Activated CD8-positive, alpha-beta memory T cell treated with anti-CD3 and anti-CD28 coated beads, Interleukin-2, amount 10 ng/mL, durations not matched to agents 7 days and 5 days (primary cell): ENCODE data around the gene PTPN23. TPM values are rescaled to one million over a fixed set of nuclear protein-coding genes. Genes with fewer than 3 reads are reported as not detected.

ENCODE experiments used
- ATAC-seq: fragments of 150-1000 bp; cut with Tn5 transposase; one replicate; pipeline ENCODE4 v1.10.0; 2021; ENCODE audit warnings: moderate library complexity
- CTCF ChIA-PET: fragments of 350-600 bp; sonication (Branson Sonifier 250); formaldehyde crosslinking; loops from one replicate; lab custom pipeline; 2021; ENCODE audit warnings: antibody characterized with exemption; lab: Charles Lee
- DNase-seq: peaks from one replicate; pipeline ENCODE4 v3.0.0-alpha.2; 2020
- H3K27ac Mint-ChIP-seq: one replicate; pipeline ENCODE4 v1.8.0; 2021; ENCODE audit warnings: mild to moderate bottlenecking, mixed read lengths
- H3K27me3 Mint-ChIP-seq: one replicate; pipeline ENCODE4 v1.8.0; 2021; ENCODE audit warnings: mixed read lengths
- H3K36me3 Mint-ChIP-seq: one replicate; pipeline ENCODE4 v1.8.0; 2021; ENCODE audit warnings: mild to moderate bottlenecking, mixed read lengths
- H3K4me1 Mint-ChIP-seq: one replicate; pipeline ENCODE4 v1.8.0; 2021; ENCODE audit warnings: mixed read lengths
- H3K4me3 Mint-ChIP-seq: one replicate; pipeline ENCODE4 v1.8.0; 2021; ENCODE audit warnings: mild to moderate bottlenecking, moderate library complexity, mixed read lengths
- H3K9me3 Mint-ChIP-seq: one replicate; pipeline ENCODE4 v1.8.0; 2022; ENCODE audit warnings: low read depth, mixed read lengths
- total RNA-seq, 2 experiments: library from RNA; stranded (reverse); gene quantifications; one replicate each; pipeline ENCODE4 v1.2.3, GENCODE V29; 2021

The PTPN23 gene
- total RNA-seq, 2 experiments from 2014 or later, result 27.0 to 32.9 TPM

- Mint-ChIP-seq H3K27ac (no peak overlapping the region), H3K27me3 (no peaks in the 10 kb centered on the region), H3K4me1 (peaks cover 18% of the 10 kb centered on the region), H3K9me3 (no peaks in the 10 kb centered on the region), H3K4me3 (no peak overlapping the region), H3K36me3 (peaks cover 5% of the 10 kb centered on the region)
- CTCF ChIA-PET, result interaction anchor here (1.2 kb wide), 1 partner anchor 21 kb away, joined by 5 read pairs; no protein-coding TSS in a partner anchor
- ATAC-seq, result no peak
- no peak for DNase-seq
Measured at GRCh38 chr3:47399531-47400270, 18.9 kb downstream of the PTPN23 start.

GRCh38 chr3:47404431-47404876 is 23.6 kb downstream of the PTPN23 start:
- ATAC-seq, result no peak
- no peak overlapping the region for H3K27ac Mint-ChIP-seq

GRCh38 chr3:47404955-47405790 is 24.4 kb downstream of the PTPN23 start:
- no peaks in the 10 kb centered on the region for H3K27me3 Mint-ChIP-seq
- no peak for ATAC-seq
- H3K4me3 Mint-ChIP-seq, result no peak overlapping the region
- peaks cover 5% of the 10 kb centered on the region for H3K36me3 Mint-ChIP-seq
- CTCF ChIA-PET, result interaction anchor here (2.8 kb wide), 1 partner anchor 16 kb away, joined by 9 read pairs; no protein-coding TSS in a partner anchor
- no peaks in the 10 kb centered on the region for H3K9me3 Mint-ChIP-seq
- H3K4me1 Mint-ChIP-seq, result peaks cover 5% of the 10 kb centered on the region
- H3K27ac Mint-ChIP-seq, result no peak overlapping the region
- DNase-seq, result no peak

More at GRCh38 chr3:47404431-47404876, 23.6 kb downstream of the PTPN23 start:
- H3K4me3 Mint-ChIP-seq, result no peak overlapping the region
- DNase-seq, result no peak
- H3K9me3 Mint-ChIP-seq, result no peaks in the 10 kb centered on the region
- peaks cover 5% of the 10 kb centered on the region for H3K36me3 Mint-ChIP-seq
- peaks cover 9% of the 10 kb centered on the region for H3K4me1 Mint-ChIP-seq
- CTCF ChIA-PET, result interaction anchor here (0.8 to 2.8 kb wide), 2 partner anchors 17 to 72 kb away, joined by 3 to 9 read pairs; partner anchors contain the start of gene SCAP
- no peaks in the 10 kb centered on the region for H3K27me3 Mint-ChIP-seq

GRCh38 chr3:47405820-47406761 is 25.3 kb downstream of the PTPN23 start:
- Mint-ChIP-seq H3K27ac (no peak overlapping the region), H3K27me3 (no peaks in the 10 kb centered on the region), H3K9me3 (no peaks in the 10 kb centered on the region), H3K4me1 (peaks cover 5% of the 10 kb centered on the region), H3K4me3 (no peak overlapping the region), H3K36me3 (peaks cover 5% of the 10 kb centered on the region)
- no peak for ATAC-seq
- CTCF ChIA-PET, result interaction anchor here (2.8 kb wide), 1 partner anchor 15 kb away, joined by 9 read pairs; no protein-coding TSS in a partner anchor
- no peak for DNase-seq

- no peak for ATAC-seq
- no peaks in the 10 kb centered on the region for H3K27me3 Mint-ChIP-seq
- H3K36me3 Mint-ChIP-seq, result peaks cover 7% of the 10 kb centered on the region
- H3K9me3 Mint-ChIP-seq, result no peaks in the 10 kb centered on the region
- H3K4me1 Mint-ChIP-seq, result peaks cover 5% of the 10 kb centered on the region
- DNase-seq, result no peak
- CTCF ChIA-PET, result interaction anchor here (0.9 to 2.8 kb wide), 2 partner anchors 14 to 15 kb away, joined by 3 to 9 read pairs; no protein-coding TSS in a partner anchor
- H3K4me3 Mint-ChIP-seq, result no peak overlapping the region
- H3K27ac Mint-ChIP-seq, result no peak overlapping the region
Measured at GRCh38 chr3:47406762-47407149, 25.9 kb downstream of the PTPN23 start.

- Mint-ChIP-seq H3K36me3 (peaks cover 7% of the 10 kb centered on the region), H3K4me1 (peaks cover 5% of the 10 kb centered on the region), H3K27ac (no peak overlapping the region), H3K27me3 (no peaks in the 10 kb centered on the region), H3K9me3 (no peaks in the 10 kb centered on the region), H3K4me3 (no peak overlapping the region)
- ATAC-seq, result no peak
- DNase-seq, result no peak
- CTCF ChIA-PET, result interaction anchor here (0.9 kb wide), 1 partner anchor 14 kb away, joined by 3 read pairs; no protein-coding TSS in a partner anchor
Measured at GRCh38 chr3:47407237-47407636, 26.4 kb downstream of the PTPN23 start.

- Mint-ChIP-seq H3K27me3 (no peaks in the 10 kb centered on the region), H3K4me3 (no peak overlapping the region), H3K36me3 (peaks cover 10% of the 10 kb centered on the region), H3K27ac (no peak overlapping the region), H3K4me1 (peaks cover 5% of the 10 kb centered on the region), H3K9me3 (no peaks in the 10 kb centered on the region)
- no peak for DNase-seq
- CTCF ChIA-PET, result interaction anchor here (0.9 kb wide), 1 partner anchor 13 kb away, joined by 3 read pairs; no protein-coding TSS in a partner anchor
- no peak for ATAC-seq
Measured at GRCh38 chr3:47407896-47408838, 27.3 kb downstream of the PTPN23 start.

- H3K36me3 Mint-ChIP-seq, result peaks cover 11% of the 10 kb centered on the region
- DNase-seq (no peak), ATAC-seq (no peak)
- H3K4me3 Mint-ChIP-seq, result no peak overlapping the region
- no peak overlapping the region for H3K27ac Mint-ChIP-seq
- no peaks in the 10 kb centered on the region for H3K27me3 Mint-ChIP-seq
- H3K9me3 Mint-ChIP-seq, result no peaks in the 10 kb centered on the region
- H3K4me1 Mint-ChIP-seq, result peaks cover 5% of the 10 kb centered on the region
- CTCF ChIA-PET, result interaction anchor here (1.6 kb wide), 1 partner anchor 12 kb away, joined by 5 read pairs; no protein-coding TSS in a partner anchor
Measured at GRCh38 chr3:47408839-47409229, 28.0 kb downstream of the PTPN23 start.

GRCh38 chr3:47409284-47409683 is 28.5 kb downstream of the PTPN23 start:
- DNase-seq, result no peak
- peaks cover 11% of the 10 kb centered on the region for H3K36me3 Mint-ChIP-seq

GRCh38 chr3:47409688-47410416 is 29.0 kb downstream of the PTPN23 start:
- no peak overlapping the region for H3K4me3 Mint-ChIP-seq
- no peaks in the 10 kb centered on the region for H3K9me3 Mint-ChIP-seq
- H3K27me3 Mint-ChIP-seq, result no peaks in the 10 kb centered on the region
- CTCF ChIA-PET, result interaction anchor here (1.6 kb wide), 1 partner anchor 11 kb away, joined by 5 read pairs; no protein-coding TSS in a partner anchor
- no peak overlapping the region for H3K27ac Mint-ChIP-seq
- H3K36me3 Mint-ChIP-seq, result peaks cover 11% of the 10 kb centered on the region
- ATAC-seq (no peak), DNase-seq (no peak)
- peaks cover 5% of the 10 kb centered on the region for H3K4me1 Mint-ChIP-seq

More at GRCh38 chr3:47409284-47409683, 28.5 kb downstream of the PTPN23 start:
- ATAC-seq, result no peak
- Mint-ChIP-seq H3K4me1 (peaks cover 5% of the 10 kb centered on the region), H3K27me3 (no peaks in the 10 kb centered on the region), H3K27ac (no peak overlapping the region), H3K9me3 (no peaks in the 10 kb centered on the region), H3K4me3 (no peak overlapping the region)
- CTCF ChIA-PET, result interaction anchor here (1.6 kb wide), 1 partner anchor 12 kb away, joined by 5 read pairs; no protein-coding TSS in a partner anchor

- ATAC-seq (no peak), DNase-seq (no peak)
- no peak overlapping the region for H3K27ac Mint-ChIP-seq
- CTCF ChIA-PET, result interaction anchor here (1.6 kb wide), 1 partner anchor 11 kb away, joined by 5 read pairs; no protein-coding TSS in a partner anchor
- no peak overlapping the region for H3K4me3 Mint-ChIP-seq
- no peaks in the 10 kb centered on the region for H3K9me3 Mint-ChIP-seq
- H3K4me1 Mint-ChIP-seq, result peaks cover 5% of the 10 kb centered on the region
- no peaks in the 10 kb centered on the region for H3K27me3 Mint-ChIP-seq
- peaks cover 12% of the 10 kb centered on the region for H3K36me3 Mint-ChIP-seq
Measured at GRCh38 chr3:47410417-47410720, 29.5 kb downstream of the PTPN23 start.
